ENCODE data around the gene TMEM132C.

TMEM132C gene

DNA sequence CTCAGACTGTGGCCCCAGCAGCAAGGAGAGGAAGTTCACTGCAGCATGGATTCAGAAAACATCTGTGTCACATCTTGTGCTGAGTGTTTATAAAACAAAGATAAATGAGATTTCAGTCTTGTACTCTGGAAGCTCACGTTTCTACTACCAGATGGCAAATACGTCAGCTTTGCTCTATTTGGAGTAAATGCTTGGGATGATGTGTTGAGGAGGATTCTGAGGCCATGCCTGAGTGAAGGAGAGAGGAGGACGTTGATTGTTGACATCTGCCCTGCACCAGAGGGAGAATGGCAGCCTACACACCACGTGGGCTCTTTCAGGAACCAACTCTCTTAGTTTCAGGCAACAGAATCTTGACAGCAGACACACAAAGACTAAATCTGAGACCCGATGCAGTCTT, 188.9 kb downstream of the TMEM132C start:
- Histone ChIP-seq H4K20me1 (no peaks in the 10 kb centered on the region), H3K4me1 (no peaks in the 10 kb centered on the region), H3K9ac (no peak overlapping the region), H3K4me2 (no peak overlapping the region), H3K36me3 (no peaks in the 10 kb centered on the region), H3K9me3 (replicated peaks in 1 of 11) (0 out of 22 replicates have a peak, but pooled peaks cover 0 to 3% (median 0%) of the 10 kb centered on the region in 11 experiments), H3K27ac (no peak overlapping the region), H3K4me3 (no peak overlapping the region), H3K27me3 (no peaks in the 10 kb centered on the region)
- no peak for TF ChIP-seq Cebpa-rat (IDR thresholded peaks at IDR 0.05)

DNA sequence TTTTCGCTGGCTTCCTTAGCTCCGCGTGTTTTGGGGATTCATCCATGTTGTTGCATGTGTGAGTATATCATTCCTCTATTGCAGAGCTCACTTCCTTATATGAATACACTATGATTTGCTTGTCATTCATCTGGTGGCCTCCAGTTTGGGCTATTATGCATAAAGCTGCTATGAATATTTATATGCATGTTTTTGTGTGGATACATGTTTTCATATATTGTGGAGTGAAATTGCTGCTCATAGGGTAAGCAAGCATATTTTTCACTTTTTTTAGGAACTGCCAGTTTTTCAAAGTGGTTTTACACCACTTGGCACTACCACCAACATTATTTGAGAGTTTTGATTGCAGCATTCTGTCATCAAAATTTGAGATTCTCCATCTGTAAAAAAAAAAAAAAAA, 190.0 kb downstream of the TMEM132C start:
- Histone ChIP-seq H3K4me3 (no peak overlapping the region), H3K36me3 (no peaks in the 10 kb centered on the region), H3K9ac (no peak overlapping the region), H3K4me1 (no peaks in the 10 kb centered on the region), H3K27me3 (no peaks in the 10 kb centered on the region), H4K20me1 (no peaks in the 10 kb centered on the region), H3K9me3 (replicated peaks in 1 of 11) (0 out of 22 replicates have a peak, but pooled peaks cover 0 to 3% (median 0%) of the 10 kb centered on the region in 11 experiments), H3K4me2 (no peak overlapping the region), H3K27ac (no peak overlapping the region)
- TF ChIP-seq Cebpa-rat (IDR thresholded peaks at IDR 0.05): no peak

DNA sequence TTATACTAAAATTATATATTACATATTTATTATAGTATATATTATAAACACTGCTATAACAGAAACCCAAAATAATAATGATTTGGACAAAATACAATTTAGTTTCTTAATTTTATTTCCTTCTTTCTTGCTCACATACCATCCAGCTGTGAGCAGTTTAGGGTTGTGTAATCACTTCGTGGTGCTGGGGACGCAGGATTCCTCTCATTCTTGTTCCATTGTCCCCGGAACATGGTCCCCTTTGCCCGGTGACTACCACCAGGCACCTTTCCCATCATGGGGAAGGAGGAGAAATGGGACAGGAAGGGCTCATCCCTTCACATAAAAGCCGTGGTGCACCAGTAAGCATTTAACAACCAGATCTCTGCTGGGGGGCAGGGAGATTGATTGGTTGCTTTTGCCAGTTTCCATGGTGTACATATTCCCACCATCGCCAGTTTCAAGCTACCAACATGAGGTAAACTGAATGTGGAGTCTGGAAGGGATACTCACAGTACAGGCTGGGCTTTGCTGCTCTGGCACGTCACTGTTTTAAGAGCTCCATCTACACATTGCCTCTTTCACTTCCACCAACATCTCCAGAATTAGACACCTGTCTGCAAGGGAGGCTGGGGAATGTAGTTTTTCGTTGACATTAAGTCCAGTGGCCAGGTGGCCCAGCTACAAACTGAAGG, 191.5 kb downstream of the TMEM132C start:
- Histone ChIP-seq H3K9me3 (replicated peaks in 1 of 11) (0 out of 22 replicates have a peak, but pooled peaks cover 0 to 3% (median 0%) of the 10 kb centered on the region in 11 experiments), H3K9ac (no peak overlapping the region), H4K20me1 (no peaks in the 10 kb centered on the region), H3K27me3 (no peaks in the 10 kb centered on the region), H3K4me2 (no peak overlapping the region), H3K4me1 (no peaks in the 10 kb centered on the region), H3K36me3 (no peaks in the 10 kb centered on the region), H3K4me3 (no peak overlapping the region), H3K27ac (no peak overlapping the region)
- TF ChIP-seq Cebpa-rat (IDR thresholded peaks at IDR 0.05): no peak

DNA sequence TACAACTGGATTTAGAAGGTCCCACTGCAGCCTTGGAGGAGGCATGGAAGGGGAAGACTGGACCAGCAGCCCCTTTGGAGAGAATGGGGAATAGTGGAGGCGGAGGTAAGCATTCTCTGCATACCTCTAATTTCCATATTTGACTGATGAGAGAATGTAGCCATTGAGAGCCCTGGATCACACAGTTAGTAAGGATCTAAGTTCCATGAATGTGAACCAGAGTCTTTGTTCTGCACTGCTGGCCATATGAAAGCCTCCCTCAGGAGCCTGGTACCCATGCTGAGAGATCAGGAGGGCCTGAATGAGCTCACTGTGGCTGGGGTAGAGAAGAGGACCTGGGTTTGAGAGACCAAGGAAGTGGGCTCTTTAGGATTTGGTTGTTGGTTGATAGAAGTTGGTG, 192.1 kb downstream of the TMEM132C start:
- H3K4me3 ChIP-seq: no peak overlapping the region
- TF ChIP-seq Cebpa-rat (IDR thresholded peaks at IDR 0.05): no peak
- no peaks in the 10 kb centered on the region for H3K27me3 ChIP-seq

DNA sequence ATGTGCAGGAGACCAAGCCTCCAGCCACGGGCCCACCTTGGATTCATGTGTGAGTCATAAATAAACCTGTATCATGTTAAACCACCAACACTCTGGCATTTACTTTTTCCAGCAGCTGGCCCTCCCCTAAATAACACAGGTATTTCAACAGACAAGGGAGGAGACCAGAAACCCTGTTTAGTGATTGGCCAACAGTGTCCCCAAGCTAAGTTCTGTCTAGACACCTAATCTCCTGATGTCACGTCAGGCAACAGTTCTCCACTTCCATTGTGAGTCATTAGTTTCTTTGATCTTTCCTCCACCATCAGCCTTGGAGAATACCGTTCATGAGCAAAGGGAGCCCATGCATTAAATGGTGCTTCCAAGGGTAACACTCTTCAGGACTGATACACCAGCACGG, 196.9 kb downstream of the TMEM132C start:
- no peaks in the 10 kb centered on the region for H3K4me1 ChIP-seq
- no peak overlapping the region for H3K4me3 ChIP-seq
- no peak for TF ChIP-seq Cebpa-rat (IDR thresholded peaks at IDR 0.05)
- H3K27me3 ChIP-seq: no peaks in the 10 kb centered on the region
- H4K20me1 ChIP-seq: no peaks in the 10 kb centered on the region
- no peak overlapping the region for H3K4me2 ChIP-seq
- H3K9ac ChIP-seq: no peak overlapping the region
- H3K27ac ChIP-seq: no peak overlapping the region
- H3K36me3 ChIP-seq: no peaks in the 10 kb centered on the region
- H3K9me3 ChIP-seq (replicated peaks in 1 of 11): 0 out of 22 replicates have a peak, but pooled peaks cover 0 to 3% (median 0%) of the 10 kb centered on the region in 11 experiments

More for the DNA sequence above, 192.1 kb downstream of the TMEM132C start:
- no peak overlapping the region for H3K27ac ChIP-seq
- no peaks in the 10 kb centered on the region for H4K20me1 ChIP-seq
- H3K4me1 ChIP-seq: no peaks in the 10 kb centered on the region
- no peaks in the 10 kb centered on the region for H3K36me3 ChIP-seq
- 0 out of 22 replicates have a peak, but pooled peaks cover 0 to 3% (median 0%) of the 10 kb centered on the region in 11 experiments for H3K9me3 ChIP-seq (replicated peaks in 1 of 11)
- H3K9ac ChIP-seq: no peak overlapping the region
- H3K4me2 ChIP-seq: no peak overlapping the region

DNA sequence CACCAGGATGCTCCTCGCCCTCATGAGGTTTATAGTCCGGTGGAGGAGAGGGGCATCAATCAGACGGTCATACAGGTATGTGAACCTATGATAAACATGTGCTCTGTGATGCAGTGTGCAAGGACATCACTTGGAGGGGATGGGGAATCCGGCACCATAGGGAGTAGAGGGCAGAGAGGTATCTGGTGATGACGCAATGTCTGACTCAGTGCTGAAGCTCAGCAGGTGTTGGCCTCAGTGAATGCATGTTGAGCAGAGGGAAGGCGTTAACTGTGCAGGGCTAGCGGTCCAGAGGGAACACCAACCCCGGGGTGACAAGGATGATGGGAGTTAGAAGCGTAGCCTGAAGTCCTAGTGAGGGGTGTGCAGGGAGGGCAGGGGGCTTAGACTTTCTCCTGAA, 200.9 kb downstream of the TMEM132C start:
- Histone ChIP-seq H3K9ac (no peak overlapping the region), H3K27ac (no peak overlapping the region), H3K27me3 (no peaks in the 10 kb centered on the region), H4K20me1 (no peaks in the 10 kb centered on the region), H3K4me1 (no peaks in the 10 kb centered on the region), H3K36me3 (no peaks in the 10 kb centered on the region), H3K9me3 (replicated peaks in 1 of 11) (no peaks in the 10 kb centered on the region), H3K4me2 (no peak overlapping the region), H3K4me3 (no peak overlapping the region)
- TF ChIP-seq Cebpa-rat (IDR thresholded peaks at IDR 0.05): peak in 4 of 11 experiments; percentile 11 to 57 (median 33); a peak in 3 of 22 replicates

DNA sequence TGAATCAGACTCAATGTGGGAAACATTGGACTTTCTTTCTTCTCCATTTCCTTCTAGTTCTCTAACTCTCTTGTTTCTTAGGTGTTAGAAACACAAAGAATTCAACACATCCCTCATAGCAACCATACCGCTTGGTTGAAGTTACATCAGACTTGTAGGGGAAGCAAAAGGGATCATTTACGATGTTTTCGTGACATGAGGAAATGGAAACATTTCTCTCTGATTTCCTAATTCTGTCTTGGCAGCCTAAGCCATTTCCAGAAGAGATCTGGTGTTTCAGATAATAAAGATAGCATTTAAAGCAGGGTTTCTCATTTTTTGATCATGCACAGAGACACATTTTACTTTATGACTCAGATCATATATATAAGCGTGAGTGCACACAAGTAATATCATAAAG, 202.0 kb downstream of the TMEM132C start:
- Histone ChIP-seq H3K9me3 (replicated peaks in 1 of 11) (0 out of 22 replicates have a peak, but pooled peaks cover 0 to 7% (median 0%) of the 10 kb centered on the region in 11 experiments), H3K9ac (no peak overlapping the region), H3K4me3 (no peak overlapping the region), H3K27me3 (no peaks in the 10 kb centered on the region), H3K27ac (no peak overlapping the region), H3K4me2 (no peak overlapping the region), H3K36me3 (no peaks in the 10 kb centered on the region), H3K4me1 (no peaks in the 10 kb centered on the region), H4K20me1 (no peaks in the 10 kb centered on the region)
- TF ChIP-seq Cebpa-rat (IDR thresholded peaks at IDR 0.05): no peak

DNA sequence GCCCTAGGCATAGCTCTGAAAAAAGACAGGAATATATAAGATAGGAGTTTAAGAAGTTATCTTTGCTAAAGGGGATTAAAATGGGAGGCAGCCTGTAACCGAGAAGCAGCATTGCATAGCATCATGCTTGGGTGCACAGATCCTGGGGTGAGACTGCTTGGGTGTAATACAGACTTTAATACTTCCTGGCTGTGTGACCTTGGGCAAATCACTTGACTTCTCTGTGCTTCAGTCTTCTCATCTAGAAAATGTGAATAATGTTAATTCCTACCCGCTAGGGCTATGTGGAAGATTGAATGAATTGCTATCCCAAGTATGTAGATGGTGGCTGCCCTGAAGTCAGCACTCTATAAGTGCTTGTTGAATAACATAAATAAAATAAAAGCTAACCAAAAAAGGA, 204.5 kb downstream of the TMEM132C start:
- Histone ChIP-seq H3K27me3 (no peaks in the 10 kb centered on the region), H3K9ac (no peak overlapping the region), H3K4me3 (no peak overlapping the region), H3K27ac (no peak overlapping the region), H3K9me3 (replicated peaks in 1 of 11) (0 out of 22 replicates have a peak, but pooled peaks cover 0 to 7% (median 0%) of the 10 kb centered on the region in 11 experiments), H3K4me2 (no peak overlapping the region), H4K20me1 (no peaks in the 10 kb centered on the region), H3K36me3 (no peaks in the 10 kb centered on the region), H3K4me1 (peaks cover 0 to 6% (median 5%) of the 10 kb centered on the region in 10 experiments; a peak in 11 of 20 replicates)
- TF ChIP-seq Cebpa-rat (IDR thresholded peaks at IDR 0.05): no peak

DNA sequence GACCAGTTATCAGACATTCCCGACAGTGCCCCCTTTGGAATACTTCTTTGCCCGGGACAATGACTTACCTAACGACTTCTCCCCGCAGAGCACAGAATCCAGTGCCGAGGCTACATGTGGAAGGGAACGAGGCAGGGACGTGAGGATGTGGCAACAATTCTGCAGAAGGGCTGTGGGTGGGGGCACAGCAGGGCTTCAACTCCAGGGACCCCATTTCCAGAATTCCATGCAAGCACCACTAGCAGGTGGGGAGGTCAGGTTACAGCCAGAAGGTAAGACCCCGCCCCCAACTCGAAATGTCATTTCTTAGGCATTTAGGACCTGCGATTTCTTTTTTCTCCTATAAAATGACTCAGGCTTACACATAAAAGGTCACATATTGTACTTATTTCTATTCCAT, 207.9 kb downstream of the TMEM132C start:
- H3K36me3 ChIP-seq: no peaks in the 10 kb centered on the region
- no peak overlapping the region for H3K27ac ChIP-seq
- no peaks in the 10 kb centered on the region for H3K27me3 ChIP-seq
- H3K9ac ChIP-seq: no peak overlapping the region
- H4K20me1 ChIP-seq: no peaks in the 10 kb centered on the region
- no peak for TF ChIP-seq Cebpa-rat (IDR thresholded peaks at IDR 0.05)
- no peak overlapping the region for H3K4me2 ChIP-seq
- H3K4me1 ChIP-seq: peaks cover 0 to 13% (median 7%) of the 10 kb centered on the region in 10 experiments; a peak in 11 of 20 replicates
- H3K9me3 ChIP-seq (replicated peaks in 1 of 11): 0 out of 22 replicates have a peak, but pooled peaks cover 0 to 7% (median 0%) of the 10 kb centered on the region in 11 experiments
- H3K4me3 ChIP-seq: no peak overlapping the region

DNA sequence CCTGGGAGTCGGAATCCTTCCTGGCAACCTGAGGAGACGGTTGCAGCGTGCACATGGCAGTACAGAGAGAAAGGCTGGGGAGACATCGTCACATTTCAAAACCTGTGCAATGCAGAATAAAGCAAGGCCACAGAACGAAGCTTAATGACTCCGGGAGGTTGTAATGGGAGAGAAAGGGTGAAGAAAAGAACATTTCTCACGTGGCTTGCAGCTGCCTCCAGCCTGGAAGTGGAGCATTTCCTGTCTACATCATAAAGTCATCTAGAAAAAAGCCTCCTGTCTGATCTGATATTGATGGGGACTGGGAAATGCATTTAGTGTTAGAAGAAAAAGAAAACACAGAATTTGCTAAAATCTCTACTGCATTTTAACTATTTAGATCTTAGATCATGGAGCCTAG, 209.3 kb downstream of the TMEM132C start:
- H3K27ac ChIP-seq: no peak overlapping the region
- H3K4me1 ChIP-seq: peaks cover 0 to 13% (median 7%) of the 10 kb centered on the region in 10 experiments; a peak in 11 of 20 replicates

More for the DNA sequence above, 209.3 kb downstream of the TMEM132C start:
- Histone ChIP-seq H3K27me3 (no peaks in the 10 kb centered on the region), H3K36me3 (no peaks in the 10 kb centered on the region), H3K4me3 (no peak overlapping the region), H3K9ac (no peak overlapping the region), H4K20me1 (no peaks in the 10 kb centered on the region), H3K9me3 (replicated peaks in 1 of 11) (0 out of 22 replicates have a peak, but pooled peaks cover 0 to 7% (median 0%) of the 10 kb centered on the region in 11 experiments), H3K4me2 (peak overlapping the region in 9 of 11 experiments; percentile 8 to 58 (median 26); a peak in 12 of 22 replicates)
- TF ChIP-seq Cebpa-rat (IDR thresholded peaks at IDR 0.05): no peak
